ENCODE measurements around the gene CYTH1.
"Not testable (repeated sequence)": the region's sequence is repeated elsewhere in the genome, so short reads cannot be mapped to it uniquely, and the experiment has no call there.

Gene CYTH1

DNA sequence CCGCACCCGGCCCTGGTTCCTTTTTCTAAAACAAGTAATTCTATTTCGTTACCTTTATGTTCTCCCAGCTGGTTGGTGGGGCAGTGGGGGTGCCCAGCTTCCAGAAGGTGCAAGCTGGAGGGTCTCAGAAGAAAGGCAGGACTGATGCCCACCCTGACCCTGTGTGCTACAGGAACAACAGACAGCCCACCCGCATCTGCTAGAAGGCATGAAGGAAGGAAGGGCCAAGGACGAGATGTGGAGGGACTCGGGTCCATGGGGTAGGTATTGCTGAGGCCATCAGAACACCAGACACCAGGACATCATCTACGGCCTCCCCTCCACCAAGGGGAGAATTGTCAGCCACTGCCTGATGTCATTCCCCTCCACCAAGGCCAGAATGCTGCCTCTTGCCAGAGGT is 6.4 kb upstream of the CYTH1 start:
- no peak for DNase-seq (ENCODE audit: low read depth)

DNA sequence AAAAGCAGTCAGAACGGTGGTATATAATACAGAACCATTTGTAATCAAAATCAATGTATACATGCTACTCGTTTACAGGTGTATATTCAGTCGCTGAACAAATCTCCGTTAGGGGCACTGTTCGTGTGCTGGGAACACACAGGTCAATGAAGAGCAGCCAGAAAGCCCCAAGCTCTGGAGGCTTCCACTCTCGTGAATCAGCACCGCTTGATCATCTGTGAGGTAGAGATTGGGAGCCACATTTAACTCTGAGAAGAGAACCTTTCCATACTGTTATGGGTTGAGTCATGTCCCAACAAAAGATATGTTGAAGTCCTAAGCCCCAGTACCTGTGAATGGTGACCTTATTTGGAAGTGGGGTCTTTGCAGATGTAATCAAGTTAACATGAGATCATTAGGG is 5.4 kb upstream of the CYTH1 start:
- no peak for DNase-seq (ENCODE audit: low read depth)

DNA sequence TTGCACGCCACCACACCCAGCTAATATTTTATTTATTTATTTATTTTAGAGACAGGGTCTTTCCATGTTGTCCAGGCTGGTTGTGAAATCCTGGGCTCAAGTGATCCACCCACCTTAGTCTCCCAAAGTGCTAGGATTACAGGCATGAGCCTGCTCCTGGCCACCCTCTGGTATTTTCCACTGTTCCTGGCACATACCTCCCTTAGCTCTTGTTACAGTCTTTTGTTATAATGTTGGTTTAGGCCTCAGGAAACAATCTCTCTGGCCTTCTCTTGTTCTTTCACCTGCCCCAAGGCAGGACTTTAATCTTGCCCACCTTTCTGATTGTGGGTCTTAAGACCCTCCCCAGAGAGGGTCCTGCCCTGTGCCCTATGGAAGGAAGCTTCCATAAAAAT is 3.6 kb upstream of the CYTH1 start:
- DNase-seq (ENCODE audit: low read depth) = no peak

DNA sequence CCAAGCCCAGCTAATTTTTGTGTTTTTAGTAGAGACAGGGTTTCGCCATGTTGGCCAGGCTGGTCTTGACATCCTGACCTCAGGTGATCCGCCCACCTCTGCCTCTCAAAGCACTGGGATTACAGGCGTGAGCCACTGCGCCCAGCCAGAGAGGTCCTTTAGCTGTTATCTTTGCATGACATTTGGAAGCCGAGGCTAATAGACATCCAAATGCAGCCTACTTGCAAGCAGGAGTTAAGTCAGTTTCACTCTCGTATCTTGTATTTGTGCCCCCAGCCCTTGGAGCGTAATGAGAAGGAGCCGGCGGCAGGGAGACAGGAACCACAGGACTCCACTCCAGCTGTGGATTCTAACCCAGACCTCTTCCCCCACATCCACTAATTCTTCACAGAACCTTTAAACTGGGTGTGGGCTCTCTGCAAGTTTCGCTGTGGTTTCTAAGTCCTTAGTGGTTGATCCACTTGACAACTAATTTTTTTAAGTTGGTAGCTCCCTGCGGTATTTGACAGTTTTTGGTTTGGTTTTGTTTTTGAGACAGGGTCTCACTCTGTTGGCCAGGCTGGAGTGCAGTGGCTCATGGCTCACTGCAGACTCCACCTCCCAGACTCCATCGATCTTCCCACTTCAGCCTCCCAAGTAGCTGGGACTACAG is 3.1 kb upstream of the CYTH1 start:
- DNase-seq (ENCODE audit: low read depth) = no peak

GRCh38 chr17:78784352-78784751 is 2.3 kb upstream of the CYTH1 start:
- DNase-seq (ENCODE audit: low read depth) = no peak

DNA sequence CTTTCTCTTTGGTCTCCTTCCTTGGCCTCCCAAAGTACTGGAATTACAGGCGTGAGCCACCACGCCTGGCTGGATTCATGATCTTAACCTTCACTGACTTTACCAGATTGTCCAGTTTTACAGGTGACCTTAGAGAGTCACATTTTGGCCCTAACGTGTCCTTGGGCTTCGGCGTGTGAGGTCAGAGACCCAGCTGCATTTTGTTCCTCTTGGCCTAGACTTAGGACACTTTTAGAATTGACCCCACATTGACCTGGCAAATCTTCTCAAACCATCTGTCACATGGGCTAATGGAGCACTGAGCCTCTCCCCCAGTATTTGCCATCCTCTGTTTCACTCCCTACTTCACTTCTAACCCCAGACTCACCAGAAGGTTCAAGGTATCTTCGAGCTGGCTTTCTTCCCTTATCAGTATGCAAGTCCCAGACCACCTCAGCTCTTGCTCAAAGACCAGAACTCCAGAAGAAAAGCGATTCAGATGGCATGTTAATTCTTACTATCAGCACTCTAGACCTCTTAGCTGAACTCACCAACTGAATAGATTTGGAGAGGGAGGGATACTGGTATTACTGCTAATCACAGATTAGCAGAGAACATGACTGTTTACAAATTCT is 1.7 kb upstream of the CYTH1 start:
- DNase-seq (ENCODE audit: low read depth) = no peak

DNA sequence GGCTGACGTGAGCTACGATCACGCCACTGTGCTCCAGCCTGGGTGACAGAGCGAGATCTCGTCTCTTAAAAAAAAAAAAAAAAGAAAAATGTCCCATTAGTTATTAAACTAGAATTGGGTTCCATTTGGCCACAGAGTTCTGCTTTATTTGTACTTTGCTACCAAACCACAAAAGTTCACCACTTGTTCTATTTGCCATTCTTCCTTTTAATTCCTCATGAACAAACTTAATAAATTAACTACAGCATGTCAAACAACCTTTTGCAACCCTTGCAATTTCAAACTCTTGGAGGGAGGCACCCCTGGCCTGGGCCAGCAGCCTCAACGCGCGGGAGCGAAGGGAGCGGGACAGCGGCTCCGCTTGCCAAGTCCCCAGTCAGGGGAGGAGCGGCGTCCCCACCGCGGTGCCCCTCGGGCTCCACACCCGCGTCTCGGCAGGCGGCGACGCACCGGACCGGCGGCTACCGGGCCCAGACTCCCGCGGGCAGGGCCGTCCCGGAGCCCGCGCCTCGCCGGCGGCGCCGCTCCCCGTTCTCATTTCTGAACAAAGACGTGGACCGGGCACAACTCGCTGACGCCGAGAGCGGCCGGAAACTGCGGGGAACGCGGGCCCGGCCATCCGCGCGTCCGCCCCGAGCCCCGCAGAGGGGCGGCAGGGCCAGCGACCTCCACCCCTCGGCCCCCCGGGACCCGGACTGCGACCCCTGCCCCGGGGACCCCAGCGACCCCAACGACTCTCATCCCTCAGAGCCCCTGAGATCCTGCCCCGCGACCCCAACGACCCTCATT is 775 bp downstream of the CYTH1 start:
- DNase-seq (ENCODE audit: low read depth) = peak; percentile 40

DNA sequence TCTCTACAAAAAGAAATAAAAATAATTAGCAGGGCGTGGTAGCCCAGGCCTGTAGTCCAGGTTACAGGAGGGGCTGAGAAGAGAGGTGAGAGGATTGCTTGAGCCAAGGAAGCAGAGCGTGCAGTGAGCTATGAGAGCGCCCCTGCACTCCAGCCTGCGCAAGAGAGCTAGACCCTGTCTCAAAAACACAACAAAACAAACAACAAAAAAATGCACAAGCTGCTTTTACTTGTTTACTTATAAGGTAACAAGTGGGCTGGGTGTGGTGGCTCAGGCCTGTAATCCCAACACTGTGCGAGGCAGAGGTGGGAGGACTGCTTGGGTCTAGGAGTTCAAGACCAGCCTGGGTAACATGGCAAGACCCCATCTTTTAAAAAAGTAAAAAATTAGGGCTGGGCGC is 1.7 kb downstream of the CYTH1 start:
- DNase-seq (ENCODE audit: low read depth) = no peak

DNA sequence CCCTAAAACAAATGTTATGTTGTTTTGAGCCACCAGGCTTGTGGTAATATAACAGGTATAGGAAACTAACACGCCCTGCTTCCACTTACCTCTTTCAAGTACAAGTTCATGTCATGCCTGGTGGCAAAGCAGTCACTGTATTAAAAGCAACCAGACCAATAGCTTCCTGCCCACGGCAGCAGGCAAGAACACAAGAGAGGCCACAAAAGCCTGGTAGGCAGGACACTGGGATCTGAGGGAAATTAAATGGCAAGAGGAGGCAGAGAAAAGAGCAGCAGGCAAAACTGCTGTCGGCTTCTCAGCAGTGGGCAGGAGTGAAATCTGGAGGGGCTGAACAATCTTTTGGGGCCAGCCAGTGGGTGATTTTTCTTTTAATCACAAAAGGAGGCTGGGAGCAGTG is 2.2 kb downstream of the CYTH1 start:
- no peak for DNase-seq (ENCODE audit: low read depth)

GRCh38 chr17:78779286-78779651 is 2.8 kb downstream of the CYTH1 start:
- DNase-seq (ENCODE audit: low read depth) = not testable (repeated sequence)

- no peak for DNase-seq (ENCODE audit: low read depth)
Measured at GRCh38 chr17:78777881-78778280, 4.2 kb downstream of the CYTH1 start.

- DNase-seq (ENCODE audit: low read depth) = no peak
Measured at GRCh38 chr17:78774956-78775571, 7.0 kb downstream of the CYTH1 start.

- DNase-seq (ENCODE audit: low read depth) = no peak
Measured at GRCh38 chr17:78774453-78774852, 7.6 kb downstream of the CYTH1 start.

- no peak for DNase-seq (ENCODE audit: low read depth)
Measured at GRCh38 chr17:78771758-78772382, 10.2 kb downstream of the CYTH1 start.

DNA sequence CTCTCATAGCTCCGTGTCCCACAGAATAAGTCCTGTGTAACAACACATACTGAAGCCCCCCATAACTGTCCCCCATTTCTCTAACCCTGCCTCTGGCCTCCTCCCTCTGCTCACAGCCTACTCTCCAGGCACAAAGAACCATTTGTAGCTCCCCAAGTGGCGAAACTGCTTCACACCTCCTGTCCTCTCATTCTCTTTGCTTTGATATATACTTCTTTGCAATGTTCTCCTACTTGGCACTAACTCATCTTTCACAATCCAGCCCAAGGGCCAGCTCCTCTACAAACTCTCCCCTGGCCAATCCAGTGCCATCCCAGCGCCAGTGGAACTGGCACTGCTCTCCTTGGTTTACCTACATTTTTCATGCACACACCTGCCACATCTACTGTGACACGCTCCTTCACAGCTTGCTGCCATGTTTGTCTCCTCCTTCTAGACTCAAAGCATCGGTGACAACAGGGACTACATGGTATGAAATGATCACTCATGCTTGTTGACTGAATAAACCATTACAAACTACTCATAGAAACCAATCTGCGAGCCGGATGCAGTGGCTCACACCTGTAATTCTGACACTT is 12.8 kb downstream of the CYTH1 start:
- DNase-seq (ENCODE audit: low read depth) = peak; percentile 49

- DNase-seq (ENCODE audit: low read depth) = no peak
Measured at GRCh38 chr17:78767806-78768205, 14.3 kb downstream of the CYTH1 start.

DNA sequence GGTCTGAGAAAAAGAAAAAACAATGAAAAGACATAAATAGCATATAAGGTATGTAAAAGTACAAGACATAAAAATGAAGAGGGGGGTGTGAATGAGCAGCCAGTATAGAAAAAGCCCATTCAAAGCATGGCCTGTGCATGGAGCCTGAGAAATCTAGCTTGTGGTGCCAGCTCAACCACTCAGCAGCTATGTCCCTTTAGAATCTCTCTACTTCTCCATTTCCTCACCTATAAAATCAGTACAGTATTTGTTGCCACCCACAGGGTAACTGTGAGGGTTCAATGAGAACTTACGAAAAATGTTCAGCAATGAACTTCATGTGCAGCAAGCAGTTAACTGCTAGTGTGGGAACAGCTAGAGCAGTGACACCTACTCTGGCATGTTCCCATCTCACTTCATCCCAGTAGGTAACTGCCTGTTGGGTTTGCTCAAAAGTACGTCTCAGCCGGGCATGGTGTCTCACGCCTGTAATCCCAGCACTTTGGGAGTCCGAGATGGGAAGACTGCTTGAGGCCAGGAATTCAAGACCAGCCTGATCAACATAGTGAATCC is 15.3 kb downstream of the CYTH1 start:
- no peak for DNase-seq (ENCODE audit: low read depth)

DNA sequence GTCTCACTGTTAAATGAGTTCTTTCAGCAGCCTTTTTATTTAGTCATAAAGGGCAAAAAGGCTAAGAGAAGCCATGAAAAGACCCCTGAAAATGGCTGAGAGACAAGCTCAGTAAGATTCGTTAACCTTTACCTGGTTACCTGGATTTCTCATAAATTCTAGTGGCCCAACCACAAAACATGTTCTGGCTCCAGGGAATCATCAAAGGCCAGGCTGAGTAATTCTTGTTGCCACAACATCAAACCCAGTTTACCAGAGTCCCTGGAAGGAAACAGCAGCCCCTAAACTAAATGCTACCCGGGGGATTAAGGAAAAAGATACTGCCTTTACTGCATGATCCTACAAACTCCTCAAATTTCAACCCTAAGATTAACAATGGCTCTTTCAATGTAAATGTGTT is 15.8 kb downstream of the CYTH1 start:
- DNase-seq (ENCODE audit: low read depth) = no peak

- DNase-seq (ENCODE audit: low read depth) = no peak
Measured at GRCh38 chr17:78765821-78766220, 16.3 kb downstream of the CYTH1 start.

DNA sequence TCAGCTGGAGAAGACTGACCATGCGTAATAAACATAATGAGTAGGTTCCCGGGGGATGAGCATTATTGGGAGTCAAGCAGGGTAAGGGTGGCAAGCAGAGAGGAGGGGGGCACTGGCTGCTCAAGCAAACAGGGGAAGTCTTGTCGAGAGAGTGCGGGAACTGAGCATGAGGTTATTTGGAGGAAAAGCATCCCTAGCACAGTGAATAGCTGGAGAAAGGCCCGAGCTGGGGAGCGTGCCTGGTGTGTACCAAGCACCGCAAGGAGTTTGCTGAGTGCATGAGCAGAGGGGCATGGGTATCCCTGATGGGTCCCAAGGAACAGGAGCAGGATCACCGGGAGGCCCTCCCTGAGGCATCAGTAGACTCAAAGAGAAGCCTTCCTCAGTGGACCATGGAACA is 17.2 kb downstream of the CYTH1 start:
- no peak for DNase-seq (ENCODE audit: low read depth)

- no peak for DNase-seq (ENCODE audit: low read depth)
Measured at GRCh38 chr17:78763561-78763960, 18.5 kb downstream of the CYTH1 start.

All from amniotic epithelial cell (primary cell).